ENCODE measurements around the gene DESI1.

DESI1 gene

GRCh38 chr22:41551877-41552582 lies 68.8 kb downstream of the DESI1 start:
- POLR2A ChIA-PET: interaction anchor here (0.5 kb wide), 1 partner anchor 29 kb away, joined by 4 read pairs; no protein-coding TSS in a partner anchor
- no peak for DNase-seq (ENCODE audit: extremely low spot score)
- CTCF ChIA-PET: interaction anchor here (0.7 to 1.3 kb wide), 2 partner anchors 10 to 115 kb away, joined by 3 read pairs; no protein-coding TSS in a partner anchor
- TF ChIP-seq CTCF (IDR thresholded peaks at IDR 0.05; ENCODE audit: control extremely low read depth, extremely low read depth, low read depth, missing control alignments): no peak

GRCh38 chr22:41550952-41551491 lies 69.8 kb downstream of the DESI1 start:
- POLR2A ChIA-PET: no interaction called here
- no peak for TF ChIP-seq CTCF (IDR thresholded peaks at IDR 0.05; ENCODE audit: control extremely low read depth, extremely low read depth, low read depth, missing control alignments)
- no peak for DNase-seq (ENCODE audit: extremely low spot score)
- CTCF ChIA-PET: interaction anchor here (1.3 to 2.0 kb wide), 2 partner anchors 47 to 116 kb away, joined by 3 to 5 read pairs; no protein-coding TSS in a partner anchor

- no peak for DNase-seq (ENCODE audit: extremely low spot score)
- ChIA-PET POLR2A (no interaction called here), CTCF (interaction anchor here (1.2 to 1.4 kb wide), 3 partner anchors 16 to 49 kb away, joined by 4 to 5 read pairs (median 4); no protein-coding TSS in a partner anchor)
- no peak for TF ChIP-seq CTCF (IDR thresholded peaks at IDR 0.05; ENCODE audit: control extremely low read depth, extremely low read depth, low read depth, missing control alignments)
These were observed 72.0 kb downstream of the DESI1 start for GRCh38 chr22:41548830-41549211.

Measured in GM10248 (cell line).